Right lobe of liver (tissue), 4 donors: ENCODE measurements around the gene FSTL5.

Experiments used
- POLR2A ChIP-seq: fragments of 450-650 bp; IDR thresholded peaks from one replicate; pipeline ENCODE4 v1.6.1; 2017; ENCODE audit warnings: antibody characterized with exemption, mild to moderate bottlenecking
- TF ChIP-seq, protein P1 (sequence below), 4 donors: fragments of 200-600 bp in 3 of 4; fragments of 450-650 bp in 1 of 4; IDR thresholded peaks; one replicate each; pipeline versions ENCODE4 v1.5.1 to v1.8.0; 2016 to 2022; ENCODE audit warnings: antibody characterized with exemption in 4 of 4, mild to moderate bottlenecking in 2 of 4
- donor health status: DM: no; HTN: no; CAD: no.
- donor health status: DM: no; HTN: no; CAD: no.
- donor health status: DM: no; HTN: yes; CAD: no.

GRCh38 chr4:161841759-161842158, 322.0 kb downstream of the FSTL5 start:
- TF ChIP-seq POLR2A: no peak
- TF ChIP-seq, protein P1, sequence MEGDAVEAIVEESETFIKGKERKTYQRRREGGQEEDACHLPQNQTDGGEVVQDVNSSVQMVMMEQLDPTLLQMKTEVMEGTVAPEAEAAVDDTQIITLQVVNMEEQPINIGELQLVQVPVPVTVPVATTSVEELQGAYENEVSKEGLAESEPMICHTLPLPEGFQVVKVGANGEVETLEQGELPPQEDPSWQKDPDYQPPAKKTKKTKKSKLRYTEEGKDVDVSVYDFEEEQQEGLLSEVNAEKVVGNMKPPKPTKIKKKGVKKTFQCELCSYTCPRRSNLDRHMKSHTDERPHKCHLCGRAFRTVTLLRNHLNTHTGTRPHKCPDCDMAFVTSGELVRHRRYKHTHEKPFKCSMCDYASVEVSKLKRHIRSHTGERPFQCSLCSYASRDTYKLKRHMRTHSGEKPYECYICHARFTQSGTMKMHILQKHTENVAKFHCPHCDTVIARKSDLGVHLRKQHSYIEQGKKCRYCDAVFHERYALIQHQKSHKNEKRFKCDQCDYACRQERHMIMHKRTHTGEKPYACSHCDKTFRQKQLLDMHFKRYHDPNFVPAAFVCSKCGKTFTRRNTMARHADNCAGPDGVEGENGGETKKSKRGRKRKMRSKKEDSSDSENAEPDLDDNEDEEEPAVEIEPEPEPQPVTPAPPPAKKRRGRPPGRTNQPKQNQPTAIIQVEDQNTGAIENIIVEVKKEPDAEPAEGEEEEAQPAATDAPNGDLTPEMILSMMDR (IDR thresholded peaks at IDR 0.05): no peak
